OCI-LY1 (cell line): Measurements from ENCODE around the gene MACF1.

Source experiments
- H2AFZ ChIP-seq: fragments of 200-600 bp; sonication (generic), shearing (Covaris generic); 2 replicates; pipeline ENCODE4 v1.6.0; 2014; ENCODE audit warnings: antibody characterized with exemption, mild to moderate bottlenecking, low read length
- H3F3A ChIP-seq: fragments of 200-600 bp; sonication (generic), shearing (Covaris generic); 2 replicates; pipeline ENCODE4 v1.6.0; 2014; ENCODE audit warnings: mild to moderate bottlenecking, antibody characterized with exemption, low read length, moderate library complexity; ENCODE audit not compliant: insufficient read depth
- H3K27ac ChIP-seq: fragments of 200-600 bp; sonication (generic); 2 replicates; pipeline ENCODE4 v1.5.1; 2014; ENCODE audit warnings: low read length, mixed run types, mild to moderate bottlenecking, low read depth; ENCODE audit not compliant: poor library complexity, severe bottlenecking
- H3K27me3 ChIP-seq: fragments of 200-600 bp; sonication (generic); 2 replicates; pipeline ENCODE4 v1.6.0; 2014; ENCODE audit warnings: antibody characterized with exemption, mild to moderate bottlenecking, low read length, moderate library complexity; ENCODE audit not compliant: insufficient read depth
- H3K36me3 ChIP-seq: fragments of 200-600 bp; sonication (generic); 2 replicates; pipeline ENCODE4 v1.6.1; 2014; ENCODE audit warnings: mild to moderate bottlenecking, antibody characterized with exemption, low read length, moderate library complexity, mixed read lengths; ENCODE audit not compliant: insufficient read depth
- H3K4me1 ChIP-seq: fragments of 200-600 bp; sonication (generic); 2 replicates; pipeline ENCODE4 v1.5.1; 2014; ENCODE audit warnings: mild to moderate bottlenecking, low read length, moderate library complexity; ENCODE audit not compliant: insufficient read depth, severe bottlenecking
- H3K4me2 ChIP-seq: fragments of 200-600 bp; sonication (generic), shearing (Covaris generic); 2 replicates; pipeline ENCODE4 v1.6.1; 2014; ENCODE audit warnings: low read length
- H3K4me3 ChIP-seq: fragments of 200-600 bp; sonication (generic); 2 replicates; pipeline ENCODE4 v1.5.1; 2014; ENCODE audit warnings: low read length, low read depth, mild to moderate bottlenecking, mixed read lengths; ENCODE audit not compliant: poor library complexity, severe bottlenecking
- H3K79me2 ChIP-seq: fragments of 200-600 bp; shearing (Covaris generic); 2 replicates; pipeline ENCODE4 v1.6.1; 2016; ENCODE audit warnings: mixed run types, low read length, mixed read lengths; ENCODE audit not compliant: insufficient read depth
- H3K9ac ChIP-seq: fragments of 200-600 bp; sonication (generic), shearing (Covaris generic); 2 replicates; pipeline ENCODE4 v1.6.1; 2014; ENCODE audit warnings: mild to moderate bottlenecking, low read length, mixed read lengths
- H3K9me2 ChIP-seq: fragments of 200-600 bp; sonication (generic), shearing (Covaris generic); 2 replicates; pipeline ENCODE4 v1.6.1; 2014; ENCODE audit warnings: low read depth, mild to moderate bottlenecking, low read length, mixed read lengths
- H3K9me3 ChIP-seq: fragments of 200-600 bp; shearing (Covaris generic); 2 replicates; pipeline ENCODE4 v1.6.1; 2014; ENCODE audit warnings: low read length, mixed read lengths
- H4K20me1 ChIP-seq: fragments of 200-600 bp; sonication (generic), shearing (Covaris generic); 2 replicates; pipeline ENCODE4 v1.6.0; 2016; ENCODE audit warnings: mild to moderate bottlenecking, low read length; ENCODE audit not compliant: insufficient read depth
- CTCF ChIP-seq: fragments of 200-600 bp; sonication (generic), shearing (Covaris generic); IDR thresholded peaks from 2 replicates; pipeline ENCODE4 v1.5.1; 2017; ENCODE audit warnings: mild to moderate bottlenecking, antibody characterized with exemption, low read length, moderate library complexity, mixed read lengths
- EZH2 ChIP-seq: fragments of 200-600 bp; sonication (generic), shearing (Covaris generic); IDR thresholded peaks from 2 replicates; pipeline ENCODE4 v1.8.0; 2017; ENCODE audit warnings: borderline replicate concordance, mixed run types, mild to moderate bottlenecking, antibody characterized with exemption, low read length, moderate library complexity, mixed read lengths

Gene MACF1

GRCh38 chr1:39478126-39478915 is 273.8 kb downstream of the MACF1 start:
- Histone ChIP-seq H3K9me3 (no peaks in the 10 kb centered on the region), H3K4me2 (no peak overlapping the region), H4K20me1 (no peaks in the 10 kb centered on the region), H3F3A (no peaks in the 10 kb centered on the region), H3K79me2 (no peaks in the 10 kb centered on the region), H2AFZ (no peak overlapping the region), H3K4me1 (no peaks in the 10 kb centered on the region), H3K27ac (no peak overlapping the region), H3K4me3 (no peak overlapping the region), H3K27me3 (no peaks in the 10 kb centered on the region), H3K9ac (no peak overlapping the region), H3K9me2 (no peaks in the 10 kb centered on the region), H3K36me3 (peaks cover 25% of the 10 kb centered on the region; the same call in 1 of the 2 replicates)
- TF ChIP-seq CTCF, result no peak
- TF ChIP-seq EZH2, result no peak

GRCh38 chr1:39481289-39481688 is 276.8 kb downstream of the MACF1 start:
- Histone ChIP-seq H3K36me3 (peaks cover 39% of the 10 kb centered on the region; the same call in 1 of the 2 replicates), H3K4me3 (no peak overlapping the region), H3K9me2 (no peaks in the 10 kb centered on the region)

GRCh38 chr1:39483276-39483675 is 278.8 kb downstream of the MACF1 start:
- Histone ChIP-seq H3K9ac (no peak overlapping the region), H3K36me3 (peaks cover 50% of the 10 kb centered on the region), H3F3A (no peaks in the 10 kb centered on the region), H3K79me2 (no peaks in the 10 kb centered on the region), H3K9me3 (no peaks in the 10 kb centered on the region), H3K4me1 (no peaks in the 10 kb centered on the region), H3K27ac (no peak overlapping the region), H4K20me1 (no peaks in the 10 kb centered on the region), H3K9me2 (no peaks in the 10 kb centered on the region), H2AFZ (no peak overlapping the region), H3K4me2 (no peak overlapping the region), H3K27me3 (no peaks in the 10 kb centered on the region), H3K4me3 (no peak overlapping the region)
- TF ChIP-seq EZH2, result no peak
- no peak for TF ChIP-seq CTCF

More at GRCh38 chr1:39481289-39481688, 276.8 kb downstream of the MACF1 start:
- no peak overlapping the region for H3K4me2 ChIP-seq
- no peak overlapping the region for H3K9ac ChIP-seq
- no peaks in the 10 kb centered on the region for H3K4me1 ChIP-seq
- no peaks in the 10 kb centered on the region for H3K79me2 ChIP-seq
- no peaks in the 10 kb centered on the region for H3K9me3 ChIP-seq
- no peaks in the 10 kb centered on the region for H3F3A ChIP-seq
- H2AFZ ChIP-seq, result no peak overlapping the region
- TF ChIP-seq EZH2 (no peak), CTCF (no peak)
- H4K20me1 ChIP-seq, result no peaks in the 10 kb centered on the region
- H3K27ac ChIP-seq, result no peak overlapping the region
- no peaks in the 10 kb centered on the region for H3K27me3 ChIP-seq
